GM21381 (cell line): Measurements from ENCODE around the gene ZNF608.

Experiments used
- ATAC-seq: cut with Tn5 transposase; IDR thresholded peaks from one replicate; pipeline ENCODE4 v1.9.1; 2021; ENCODE audit warnings: mild to moderate bottlenecking, moderate library complexity; ENCODE audit not compliant: unreplicated experiment

ZNF608 gene, protein sequence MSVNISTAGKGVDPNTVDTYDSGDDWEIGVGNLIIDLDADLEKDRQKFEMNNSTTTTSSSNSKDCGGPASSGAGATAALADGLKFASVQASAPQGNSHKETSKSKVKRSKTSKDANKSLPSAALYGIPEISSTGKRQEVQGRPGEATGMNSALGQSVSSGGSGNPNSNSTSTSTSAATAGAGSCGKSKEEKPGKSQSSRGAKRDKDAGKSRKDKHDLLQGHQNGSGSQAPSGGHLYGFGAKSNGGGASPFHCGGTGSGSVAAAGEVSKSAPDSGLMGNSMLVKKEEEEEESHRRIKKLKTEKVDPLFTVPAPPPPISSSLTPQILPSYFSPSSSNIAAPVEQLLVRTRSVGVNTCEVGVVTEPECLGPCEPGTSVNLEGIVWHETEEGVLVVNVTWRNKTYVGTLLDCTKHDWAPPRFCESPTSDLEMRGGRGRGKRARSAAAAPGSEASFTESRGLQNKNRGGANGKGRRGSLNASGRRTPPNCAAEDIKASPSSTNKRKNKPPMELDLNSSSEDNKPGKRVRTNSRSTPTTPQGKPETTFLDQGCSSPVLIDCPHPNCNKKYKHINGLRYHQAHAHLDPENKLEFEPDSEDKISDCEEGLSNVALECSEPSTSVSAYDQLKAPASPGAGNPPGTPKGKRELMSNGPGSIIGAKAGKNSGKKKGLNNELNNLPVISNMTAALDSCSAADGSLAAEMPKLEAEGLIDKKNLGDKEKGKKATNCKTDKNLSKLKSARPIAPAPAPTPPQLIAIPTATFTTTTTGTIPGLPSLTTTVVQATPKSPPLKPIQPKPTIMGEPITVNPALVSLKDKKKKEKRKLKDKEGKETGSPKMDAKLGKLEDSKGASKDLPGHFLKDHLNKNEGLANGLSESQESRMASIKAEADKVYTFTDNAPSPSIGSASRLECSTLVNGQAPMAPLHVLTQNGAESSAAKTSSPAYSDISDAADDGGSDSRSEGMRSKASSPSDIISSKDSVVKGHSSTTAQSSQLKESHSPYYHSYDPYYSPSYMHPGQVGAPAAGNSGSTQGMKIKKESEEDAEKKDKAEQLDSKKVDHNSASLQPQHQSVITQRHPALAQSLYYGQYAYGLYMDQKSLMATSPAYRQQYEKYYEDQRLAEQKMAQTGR (N-terminal part only)

GRCh38 chr5:124745928-124746915, at the start of gene ZNF608:
Gene ZNF608, minus strand, starts transcription at chr5:124746639. Its CDS starts 1,650 bp downstream, at chr5:124744989.
- ATAC-seq, result no peak

DNA sequence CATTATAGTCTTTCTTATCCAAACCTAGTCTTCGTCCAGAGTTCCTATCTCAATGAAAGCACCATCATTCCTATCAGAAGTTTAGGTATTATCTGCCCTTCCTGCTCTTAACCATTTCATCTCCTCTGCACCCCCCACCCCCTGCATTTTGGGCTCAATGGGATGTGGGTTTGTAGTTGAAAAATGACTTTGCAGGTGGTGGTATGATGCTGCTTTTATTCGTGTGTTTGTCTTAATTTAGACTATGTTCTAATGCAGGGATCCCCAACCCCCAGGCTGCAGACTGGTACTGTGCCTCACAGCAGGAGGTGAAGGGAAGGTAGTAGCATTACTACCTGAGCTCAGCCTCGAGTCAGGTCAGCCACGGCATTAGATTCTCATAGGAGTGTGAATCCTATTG, 49.4 kb upstream of the ZNF608 start:
- ATAC-seq, result no peak

GRCh38 chr5:124790895-124791732, 44.7 kb upstream of the ZNF608 start:
- ATAC-seq, result no peak

- no peak for ATAC-seq
Observed at GRCh38 chr5:124790301-124790894, 44.0 kb upstream of the ZNF608 start.

DNA sequence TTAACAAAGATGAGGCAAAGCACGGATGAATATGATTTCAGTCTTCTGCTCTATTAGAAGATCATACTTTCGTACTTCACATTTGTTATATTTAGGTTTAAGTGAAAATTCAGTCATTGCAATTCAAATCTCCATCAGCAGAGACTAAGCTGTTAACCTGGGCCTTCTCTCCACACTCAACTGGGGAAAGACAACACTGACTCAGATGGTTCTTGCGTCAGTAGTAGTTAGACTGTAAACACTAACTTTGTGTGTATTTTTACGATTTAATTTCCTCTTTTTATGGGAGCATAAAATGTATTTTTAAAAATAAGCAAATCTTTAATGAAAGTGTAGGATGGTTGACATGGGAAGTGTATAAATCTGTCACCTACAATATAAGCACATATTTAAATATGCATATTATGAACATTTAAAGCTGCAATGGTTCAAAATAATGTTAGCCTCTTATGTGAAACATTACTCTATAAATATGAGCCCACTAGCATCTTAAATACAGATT, 42.7 kb upstream of the ZNF608 start:
- no peak for ATAC-seq

GRCh38 chr5:124783794-124784193, 37.4 kb upstream of the ZNF608 start:
- no peak for ATAC-seq

DNA sequence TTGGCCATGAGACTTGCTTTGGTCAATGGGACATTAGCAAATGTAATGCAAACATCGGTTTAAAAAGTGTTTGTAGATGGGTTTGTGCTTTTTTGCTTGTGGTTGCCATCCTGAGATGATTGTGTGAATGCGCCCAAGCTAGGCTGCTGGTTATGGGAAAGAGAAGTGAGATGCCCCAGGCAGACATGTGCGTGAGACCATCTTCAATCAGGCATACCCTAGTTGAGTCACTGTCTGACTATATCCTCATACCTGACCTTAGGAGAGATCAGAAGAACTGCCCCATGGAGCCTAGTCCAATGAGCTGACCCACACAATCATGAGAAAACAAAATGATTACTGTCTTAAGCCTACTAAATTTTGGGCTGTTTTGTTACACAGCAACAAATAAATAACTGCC, 36.8 kb upstream of the ZNF608 start:
- ATAC-seq, result no peak

DNA sequence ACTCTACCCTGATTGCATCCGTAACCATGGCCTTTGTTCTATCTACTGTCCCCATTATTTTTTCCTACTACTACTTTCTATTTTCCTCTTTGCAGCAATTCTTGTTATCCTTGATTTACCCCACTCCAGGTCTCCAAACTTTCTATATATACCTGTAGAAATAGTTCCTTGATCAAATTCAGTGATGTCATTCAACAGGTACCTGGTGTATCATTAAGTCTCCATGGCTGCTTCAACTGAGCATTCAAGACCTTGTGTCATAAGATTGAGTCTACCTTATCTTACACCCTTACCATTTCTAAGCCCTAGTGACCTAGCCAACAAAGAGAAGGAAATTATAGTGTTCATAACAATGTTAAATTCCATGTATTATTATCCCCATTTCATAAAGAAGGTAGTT, 35.8 kb upstream of the ZNF608 start:
- no peak for ATAC-seq

GRCh38 chr5:124780011-124780410, 33.6 kb upstream of the ZNF608 start:
- no peak for ATAC-seq

DNA sequence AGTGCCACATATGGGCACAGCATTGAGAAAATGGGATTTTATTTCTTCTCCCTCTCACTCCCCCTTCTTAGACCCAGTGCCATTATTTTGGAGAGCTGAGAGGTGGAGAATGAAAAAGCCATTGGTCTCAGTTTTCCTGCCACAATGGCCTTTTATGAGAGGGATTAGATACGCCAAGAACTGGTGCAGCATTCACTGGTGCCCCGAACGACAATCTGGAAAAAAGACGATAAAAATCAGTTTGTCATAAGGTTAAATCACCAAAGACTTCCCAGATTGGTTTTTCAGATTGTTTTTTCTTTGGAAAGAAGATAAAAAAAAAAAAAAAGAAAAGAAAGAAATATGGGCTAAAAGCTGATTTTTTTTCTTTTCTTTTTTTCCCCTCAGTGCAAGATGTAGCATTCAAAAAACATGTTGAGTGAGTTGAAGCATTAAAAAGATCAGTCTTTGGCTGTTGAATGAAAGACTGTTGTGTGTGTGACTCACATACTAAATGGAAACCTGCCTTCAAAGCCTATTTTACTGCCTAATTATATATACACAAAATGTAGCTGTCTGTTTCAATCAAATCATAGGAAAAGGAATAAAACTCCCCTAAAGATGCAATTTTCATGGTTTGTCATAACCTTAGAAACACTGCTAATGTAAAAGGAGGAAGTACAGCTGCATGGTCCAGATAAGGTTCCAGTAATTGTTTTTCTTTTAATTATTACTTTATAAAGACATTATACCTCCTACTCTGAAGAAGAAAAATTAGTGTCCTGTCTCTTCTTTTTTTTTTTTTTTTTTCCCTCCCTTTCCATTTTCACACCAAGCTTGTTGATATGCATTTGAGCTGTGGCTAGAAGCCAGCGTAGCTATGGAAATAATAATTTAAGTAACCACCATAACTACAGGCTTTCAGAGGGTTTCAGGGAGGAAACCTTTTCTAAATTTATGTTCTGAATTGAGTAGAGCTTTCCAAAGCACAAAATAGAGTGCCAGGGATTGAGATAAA, 27.2 kb upstream of the ZNF608 start:
- ATAC-seq, result no peak

GRCh38 chr5:124772457-124773200, 26.2 kb upstream of the ZNF608 start:
- no peak for ATAC-seq

DNA sequence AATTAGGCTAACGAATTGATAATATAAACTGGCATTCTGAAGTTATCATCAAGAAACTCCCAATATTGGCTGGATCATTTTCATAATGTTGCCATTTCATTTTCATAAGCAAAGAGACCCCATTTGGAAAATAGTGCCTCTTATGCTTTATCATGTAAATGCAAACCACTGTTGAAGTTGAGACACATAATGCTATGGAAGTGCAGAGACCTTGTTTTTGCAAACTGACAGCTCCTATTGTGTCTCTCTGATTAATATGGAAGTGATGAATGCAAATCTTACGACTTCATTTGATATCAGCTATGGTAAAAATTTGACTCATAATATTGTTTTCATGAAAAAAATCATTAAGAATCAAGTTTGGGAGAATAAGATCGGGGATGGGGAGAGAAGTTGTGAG, 25.3 kb upstream of the ZNF608 start:
- no peak for ATAC-seq

DNA sequence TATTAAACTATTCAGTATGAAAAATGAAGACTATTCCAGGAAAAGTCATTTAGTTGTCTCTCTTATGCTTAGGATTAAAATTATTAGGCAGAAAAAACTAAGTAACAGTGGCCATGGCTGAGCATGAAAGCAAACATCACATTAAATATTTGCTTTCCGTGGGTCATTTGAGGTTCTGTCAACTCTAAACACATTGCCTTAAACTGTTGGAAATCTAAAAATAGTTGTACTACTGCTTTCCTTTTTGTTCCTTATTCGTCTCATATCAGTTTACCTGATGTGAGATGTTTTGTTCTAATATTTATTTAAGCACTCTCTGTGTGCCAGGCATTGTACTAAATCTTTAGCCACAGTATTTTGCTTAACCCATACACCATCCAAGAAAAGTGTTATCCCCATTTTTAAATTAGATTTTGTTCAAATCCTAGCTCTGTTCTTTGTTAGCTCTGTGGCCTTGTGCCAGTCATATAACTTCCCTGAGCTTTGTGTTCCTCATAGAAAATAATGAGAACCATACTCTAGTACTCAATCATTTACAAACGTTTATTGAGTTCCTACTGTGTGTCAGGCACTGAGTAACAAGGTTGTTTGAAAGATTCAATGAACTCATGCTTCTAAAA, 18.7 kb upstream of the ZNF608 start:
- no peak for ATAC-seq

DNA sequence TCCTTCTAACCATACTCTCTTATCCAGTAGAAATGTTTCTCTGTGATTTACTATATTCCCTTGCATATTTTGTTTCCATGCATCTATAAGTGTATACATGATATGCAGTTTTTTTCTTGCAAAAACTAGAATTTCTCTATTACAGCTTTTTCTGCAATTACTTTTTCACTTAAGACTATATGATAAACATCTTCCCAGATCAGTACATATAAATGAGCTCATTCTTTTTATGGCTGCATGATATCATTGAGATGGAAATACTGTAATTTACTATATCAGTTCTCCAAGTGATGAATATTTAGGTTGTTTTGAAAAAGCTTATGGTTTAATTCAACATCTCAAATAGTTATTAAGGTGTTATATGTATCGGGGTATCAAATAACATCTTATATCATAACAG, 18.1 kb upstream of the ZNF608 start:
- ATAC-seq, result no peak

GRCh38 chr5:124761010-124761409, 14.6 kb upstream of the ZNF608 start:
- no peak for ATAC-seq

- ATAC-seq, result no peak
Observed at GRCh38 chr5:124760608-124761007, 14.2 kb upstream of the ZNF608 start.
